SIG-M5 (cell line): ENCODE results near the gene REXO1.
A peak's percentile ranks its signal among the peaks of the same experiment; 100 is the strongest.
"Not testable (repeated sequence)": the region's sequence is repeated elsewhere in the genome, so short reads cannot be mapped to it uniquely, and the experiment has no call there.

Source experiments
- DNase-seq: peaks from one replicate; lab custom pipeline; 2025; lab: John Stamatoyannopoulos, UW

REXO1 gene, protein sequence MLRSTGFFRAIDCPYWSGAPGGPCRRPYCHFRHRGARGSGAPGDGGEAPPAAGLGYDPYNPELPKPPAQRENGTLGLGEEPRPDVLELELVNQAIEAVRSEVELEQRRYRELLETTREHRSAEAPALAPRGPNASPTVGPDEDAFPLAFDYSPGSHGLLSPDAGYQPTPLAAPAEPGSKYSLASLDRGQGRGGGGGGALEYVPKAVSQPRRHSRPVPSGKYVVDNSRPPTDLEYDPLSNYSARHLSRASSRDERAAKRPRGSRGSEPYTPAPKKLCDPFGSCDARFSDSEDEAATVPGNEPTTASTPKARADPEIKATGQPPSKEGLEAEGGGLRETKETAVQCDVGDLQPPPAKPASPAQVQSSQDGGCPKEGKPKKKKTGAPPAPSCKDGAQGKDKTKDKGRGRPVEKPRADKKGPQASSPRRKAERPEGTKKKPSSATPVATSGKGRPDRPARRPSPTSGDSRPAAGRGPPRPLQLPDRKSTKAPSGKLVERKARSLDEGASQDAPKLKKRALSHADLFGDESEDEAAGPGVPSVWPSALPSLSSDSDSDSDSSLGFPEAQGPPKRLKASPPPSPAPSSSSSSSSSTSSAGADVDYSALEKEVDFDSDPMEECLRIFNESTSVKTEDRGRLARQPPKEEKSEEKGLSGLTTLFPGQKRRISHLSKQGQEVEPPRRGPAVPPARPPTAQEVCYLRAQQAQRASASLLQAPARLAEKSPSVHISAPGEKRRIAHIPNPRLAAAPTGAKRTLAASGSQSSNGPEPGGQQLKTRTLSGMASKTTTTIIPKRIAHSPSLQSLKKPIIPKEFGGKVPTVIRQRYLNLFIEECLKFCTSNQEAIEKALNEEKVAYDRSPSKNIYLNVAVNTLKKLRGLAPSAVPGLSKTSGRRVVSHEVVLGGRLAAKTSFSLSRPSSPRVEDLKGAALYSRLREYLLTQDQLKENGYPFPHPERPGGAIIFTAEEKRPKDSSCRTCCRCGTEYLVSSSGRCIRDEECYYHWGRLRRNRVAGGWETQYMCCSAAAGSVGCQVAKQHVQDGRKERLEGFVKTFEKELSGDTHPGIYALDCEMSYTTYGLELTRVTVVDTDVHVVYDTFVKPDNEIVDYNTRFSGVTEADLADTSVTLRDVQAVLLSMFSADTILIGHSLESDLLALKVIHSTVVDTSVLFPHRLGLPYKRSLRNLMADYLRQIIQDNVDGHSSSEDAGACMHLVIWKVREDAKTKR

GRCh38 chr19:1848399-1849131 lies at the start of gene REXO1:
REXO1 (minus strand) TSS chr19:1848483; CDS start chr19:1848358, 125 bp downstream.
- DNase-seq = peak; percentile 37

GRCh38 chr19:1896508-1896907 lies 48.2 kb upstream of the REXO1 start:
- DNase-seq = no peak

DNA sequence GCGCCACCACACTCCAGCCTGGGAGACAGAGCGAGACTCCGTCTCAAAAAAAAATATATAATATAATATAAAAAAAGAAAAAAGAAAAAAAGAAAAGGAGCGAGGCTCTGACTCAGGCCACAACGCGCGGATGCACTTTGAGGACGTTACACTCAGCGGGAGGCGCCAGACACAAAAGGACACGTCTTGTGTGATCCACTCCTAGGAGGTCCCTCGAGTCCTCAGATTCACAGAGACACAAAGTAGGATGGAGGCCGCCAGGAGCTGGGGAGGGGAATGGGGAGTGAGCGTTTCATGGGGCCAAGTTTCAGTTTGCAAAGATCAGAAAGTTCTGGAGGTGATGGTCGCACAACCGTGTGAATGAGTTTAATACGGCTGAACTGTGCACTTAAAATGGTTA lies 45.5 kb upstream of the REXO1 start:
- no peak for DNase-seq

DNA sequence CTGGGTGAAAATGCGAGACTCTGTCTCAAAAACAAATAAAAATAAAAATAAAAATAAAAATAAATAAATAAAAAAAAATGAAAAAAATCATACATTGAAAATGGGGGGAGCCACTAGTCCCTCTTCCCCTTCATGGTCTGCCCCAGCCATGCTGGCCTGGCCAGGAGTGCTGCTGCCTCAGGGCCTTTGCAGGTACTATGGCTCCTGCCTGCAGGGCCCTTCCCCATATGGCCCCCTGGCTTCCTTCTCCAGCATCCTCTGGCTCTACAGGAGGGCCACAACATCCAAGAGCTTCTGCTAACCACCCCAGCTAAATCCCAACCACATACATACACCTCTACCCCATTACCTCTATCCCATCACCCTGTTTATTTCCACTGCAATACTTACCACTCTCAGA lies 41.6 kb upstream of the REXO1 start:
- no peak for DNase-seq

DNA sequence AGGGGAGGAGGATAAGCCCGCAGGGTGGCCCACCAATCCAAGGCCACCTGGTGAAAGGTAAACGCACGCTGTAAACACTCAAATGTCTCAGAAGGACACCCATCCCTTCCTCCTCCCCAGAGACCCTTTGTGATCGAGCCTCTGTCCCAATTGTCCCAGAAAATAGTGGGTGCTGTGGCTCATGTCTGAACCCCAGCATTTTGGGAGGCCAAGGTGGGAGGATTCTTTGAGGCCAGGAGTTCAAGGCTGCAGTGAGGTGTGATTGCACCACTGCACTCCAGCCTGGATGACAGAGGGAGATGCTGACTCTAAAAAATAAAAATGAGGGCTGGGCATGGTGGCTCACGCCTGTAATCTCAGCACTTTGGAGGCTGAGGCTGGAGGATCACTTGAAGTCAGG lies 40.1 kb upstream of the REXO1 start:
- DNase-seq = no peak

- not testable (repeated sequence) for DNase-seq
These were observed 38.1 kb upstream of the REXO1 start for GRCh38 chr19:1886360-1886759.

DNA sequence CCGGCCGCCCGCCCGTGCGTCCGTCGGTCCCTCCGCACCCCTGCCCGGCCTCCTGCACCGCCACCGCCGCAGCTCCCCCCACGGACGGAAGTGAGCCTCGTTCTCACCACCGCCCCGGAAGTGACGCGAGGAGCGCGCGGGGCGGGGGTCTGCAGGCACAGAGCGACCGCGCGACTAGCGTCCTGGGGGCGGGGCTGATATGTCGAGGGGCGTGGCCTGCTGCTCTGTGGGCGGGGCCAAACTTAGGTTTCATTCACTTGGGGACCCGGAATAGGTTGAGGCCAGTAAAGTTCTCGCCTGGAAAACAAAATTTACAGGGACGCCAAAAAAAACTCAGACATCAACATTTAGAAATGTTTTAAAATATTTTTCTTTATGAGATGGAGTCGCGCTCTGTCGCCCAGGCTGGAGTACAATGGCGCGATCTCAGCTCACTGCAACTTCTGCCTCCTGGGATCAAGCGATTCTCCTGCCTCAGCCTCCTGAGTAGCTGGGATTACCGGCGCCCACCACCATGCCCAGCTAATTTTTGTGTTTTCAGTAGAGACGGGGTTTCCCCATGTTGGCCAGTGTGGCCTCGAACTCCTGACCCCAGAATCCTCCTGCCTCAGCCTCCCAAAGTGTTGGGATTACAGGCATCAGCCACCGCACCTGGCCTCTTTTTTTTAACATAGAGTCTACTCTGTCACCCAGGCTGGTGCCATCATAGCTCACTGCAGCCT lies 37.3 kb upstream of the REXO1 start, which contains the start of gene ABHD17A:
ABHD17A (minus strand) TSS at position 99 of the 722 bp plus-strand sequence. CDS start 3,930 bp downstream, outside the sequence.
- DNase-seq = not testable (repeated sequence)

DNA sequence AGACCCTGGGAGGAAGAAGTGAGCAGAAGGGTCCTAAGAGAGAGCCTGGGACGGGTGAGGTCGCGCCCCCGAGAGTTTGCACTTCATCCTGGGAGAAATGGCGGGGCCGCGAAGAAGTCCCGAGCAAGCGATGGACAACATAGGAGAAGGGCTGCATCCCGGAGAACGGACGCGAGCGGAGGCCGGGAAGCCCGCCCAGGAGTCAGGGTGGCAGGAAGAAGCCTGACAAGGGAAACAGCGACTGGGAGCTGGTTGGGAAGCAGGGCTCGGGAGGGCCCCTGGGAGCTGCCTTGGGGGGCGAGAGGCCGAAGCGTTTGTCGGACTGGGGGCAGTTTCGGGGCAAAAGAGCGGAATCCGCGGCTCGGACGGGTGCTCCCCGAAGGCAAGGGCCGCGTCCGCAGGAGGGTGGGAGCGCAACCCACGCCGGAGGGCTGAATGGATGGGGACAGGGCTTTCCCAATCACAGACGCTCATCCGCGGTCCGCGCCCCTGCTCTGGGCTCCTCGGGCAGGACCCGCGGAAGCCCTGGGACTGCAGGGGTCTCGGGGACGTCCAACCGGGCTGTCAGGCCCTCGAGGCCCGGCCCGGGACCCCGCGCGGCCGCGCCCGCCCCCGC lies 36.5 kb upstream of the REXO1 start:
- no peak for DNase-seq

DNA sequence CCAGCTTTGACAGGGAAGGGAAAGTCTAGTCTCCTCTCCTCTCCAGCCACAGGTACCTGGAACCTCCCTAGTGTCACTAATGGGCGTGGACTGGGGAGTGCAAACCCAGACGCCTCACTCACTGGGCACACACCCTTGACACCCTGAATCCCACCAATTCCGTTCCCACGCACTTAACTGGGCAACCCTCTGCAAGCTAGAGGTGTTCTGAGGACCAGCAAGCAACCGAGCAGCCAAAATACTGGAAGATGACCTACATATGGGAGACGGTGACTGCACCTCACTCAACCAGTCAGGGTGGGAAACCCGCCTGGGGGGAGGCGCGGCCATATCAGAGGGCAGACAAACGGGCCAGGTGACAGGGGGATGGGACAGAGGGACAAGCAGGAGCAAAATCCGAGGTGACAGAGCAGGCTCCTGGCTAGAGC lies 36.0 kb upstream of the REXO1 start:
- DNase-seq = no peak

- DNase-seq = no peak
These were observed 35.5 kb upstream of the REXO1 start for GRCh38 chr19:1883784-1884183.

GRCh38 chr19:1882786-1883692 lies 34.8 kb upstream of the REXO1 start:
- DNase-seq = no peak

DNA sequence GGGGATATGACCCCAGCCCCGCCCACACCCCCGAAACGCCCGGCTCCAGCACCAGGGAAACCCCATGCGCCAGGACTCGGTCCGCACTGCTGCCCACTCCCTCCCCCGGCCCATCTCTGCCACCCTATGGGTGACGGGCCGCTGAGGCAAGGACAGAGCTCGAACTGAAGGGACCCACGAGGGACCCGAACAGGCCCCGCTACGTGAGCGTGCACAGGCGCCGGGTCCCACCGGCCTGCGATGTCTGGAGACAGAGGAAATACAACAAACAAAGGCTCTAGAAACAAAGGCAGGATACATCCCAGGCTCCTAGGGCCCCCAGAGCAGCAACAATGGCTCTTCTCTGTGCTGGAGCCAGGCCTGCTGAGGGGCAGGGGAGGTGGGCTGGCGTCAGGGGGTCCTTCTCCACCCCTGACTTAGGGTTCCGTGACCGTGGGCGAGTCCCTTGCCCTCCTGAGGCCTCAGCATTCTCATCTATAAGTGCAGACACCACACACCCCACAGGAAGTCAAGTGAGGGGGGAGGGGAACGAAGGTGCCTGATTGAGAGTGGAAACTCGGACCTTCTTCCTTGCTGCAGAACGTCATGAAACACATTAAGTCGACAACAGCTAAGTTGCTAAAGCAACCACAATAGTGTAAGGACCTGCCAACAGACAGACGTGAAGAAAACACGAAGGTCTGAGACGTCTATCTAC lies 34.0 kb upstream of the REXO1 start:
- DNase-seq = no peak

DNA sequence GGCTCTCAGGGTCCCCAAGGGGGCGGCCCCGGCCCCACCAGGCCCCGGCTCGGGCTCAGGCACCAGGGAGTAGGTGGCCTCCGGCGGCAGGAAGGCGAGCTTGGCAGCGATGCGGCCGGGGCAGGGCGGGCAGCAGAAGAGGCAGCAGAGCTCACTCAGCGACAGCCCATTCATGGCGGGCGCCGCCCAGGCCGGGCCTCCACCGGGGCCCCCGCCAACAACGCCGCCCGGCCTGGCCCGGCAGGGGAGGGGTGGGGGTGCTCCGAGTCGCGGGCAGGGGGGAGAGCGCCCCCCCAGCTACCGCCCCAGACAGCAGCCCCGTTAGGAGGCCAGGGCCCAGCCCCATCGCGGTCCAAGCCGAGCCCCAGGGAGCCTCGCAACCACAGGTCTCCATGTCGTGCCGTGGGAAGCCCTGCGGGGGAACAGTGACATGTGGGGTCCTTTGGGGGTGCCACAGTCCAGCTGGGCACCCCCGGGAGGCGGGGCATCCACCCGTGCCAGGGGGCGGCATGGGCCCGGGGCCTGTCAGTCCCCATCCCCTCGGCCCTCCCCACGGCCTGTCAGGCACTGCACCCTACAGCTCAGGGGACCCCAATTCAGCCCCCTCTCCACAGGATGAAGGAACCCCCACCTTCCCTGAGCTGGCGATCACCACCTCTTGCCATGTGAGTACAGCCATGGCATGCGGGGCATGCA lies 33.3 kb upstream of the REXO1 start:
- DNase-seq = not testable (repeated sequence)

DNA sequence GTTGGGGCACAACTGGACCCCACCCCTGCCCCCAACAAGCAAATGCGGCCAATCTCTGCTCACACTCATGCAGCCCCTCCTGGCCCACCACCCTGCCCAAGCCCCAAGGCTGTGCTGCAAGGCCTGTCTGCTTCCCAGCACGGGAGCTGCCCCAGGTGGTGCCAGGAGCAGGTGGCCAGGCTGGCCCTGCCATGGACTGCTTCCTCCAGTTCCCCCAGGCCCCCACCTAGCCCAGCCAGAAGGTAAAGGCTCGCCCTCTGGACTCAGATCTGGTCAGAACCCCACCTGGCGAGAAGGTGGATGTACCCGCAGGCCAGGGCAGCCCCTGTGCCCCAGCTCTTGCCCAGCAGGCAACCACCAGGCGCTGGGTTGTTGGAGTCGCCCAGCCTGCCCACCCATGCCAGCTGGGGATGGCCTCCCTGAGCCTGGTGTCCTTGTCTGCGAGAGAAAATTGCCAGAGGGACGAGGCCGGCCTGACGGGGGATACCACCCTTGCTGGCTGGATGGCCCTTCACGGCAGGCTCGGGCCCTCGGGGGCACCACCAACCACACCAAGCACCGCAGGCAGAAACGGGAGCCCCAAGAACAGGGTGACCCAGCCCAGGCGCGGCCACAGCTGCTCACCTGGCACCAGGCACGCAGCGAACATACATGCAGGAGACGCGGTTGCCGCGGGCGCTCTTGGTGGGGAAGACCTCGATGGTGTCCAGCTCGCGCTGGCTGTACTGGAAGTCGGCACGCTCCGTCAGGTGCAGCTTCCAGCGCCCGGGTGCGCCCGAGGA lies 32.5 kb upstream of the REXO1 start:
- DNase-seq = no peak

DNA sequence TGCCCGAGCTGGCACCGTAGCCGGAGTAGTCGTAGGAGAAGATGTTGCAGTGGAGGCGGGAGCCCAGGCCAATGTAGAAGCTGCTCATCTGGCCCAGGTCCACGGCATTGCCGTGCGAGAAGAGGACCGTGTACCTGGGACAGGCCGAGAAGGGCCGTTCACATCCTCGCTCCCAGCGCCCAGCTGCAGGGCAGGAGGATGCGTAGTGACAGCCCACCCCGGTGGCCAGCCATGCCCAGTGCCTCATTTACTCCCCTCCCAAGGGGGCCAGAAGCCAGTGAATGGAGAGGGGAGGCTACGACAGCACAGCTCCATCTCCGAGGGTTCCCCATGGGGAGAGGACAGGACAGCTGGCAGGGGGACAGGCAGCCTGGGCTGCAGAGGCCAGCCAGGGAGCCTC lies 31.7 kb upstream of the REXO1 start:
- DNase-seq = not testable (repeated sequence)

DNA sequence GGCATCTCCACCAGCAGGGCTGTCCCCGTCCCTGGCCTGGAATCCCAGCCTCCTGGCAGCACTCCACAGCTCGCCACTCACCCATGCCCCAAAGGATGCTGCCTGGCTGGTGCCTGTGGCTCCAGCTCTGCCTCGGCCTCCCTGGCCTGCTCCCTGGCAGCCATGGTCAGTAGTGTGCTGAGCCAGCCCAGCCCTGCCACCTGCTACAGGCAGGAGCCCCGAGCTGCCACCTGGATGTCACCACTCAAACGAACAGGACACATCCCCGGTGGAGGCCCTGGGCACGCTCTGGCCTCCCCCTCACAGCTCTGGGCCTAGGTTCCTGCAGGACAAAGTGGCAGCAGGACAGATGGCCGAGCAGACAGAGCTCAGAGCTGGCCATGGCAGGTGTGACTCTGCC lies 30.3 kb upstream of the REXO1 start:
- not testable (repeated sequence) for DNase-seq

- DNase-seq = not testable (repeated sequence)
These were observed 29.0 kb upstream of the REXO1 start for GRCh38 chr19:1877280-1877660.
